ENCODE results near the gene SLC26A2. TPM values are rescaled to one million over a fixed set of nuclear protein-coding genes. Genes with fewer than 3 reads are reported as not detected.

The SLC26A2 gene
- total RNA-seq, 1 experiment from 2014 or later, result 34.6 TPM

DNA sequence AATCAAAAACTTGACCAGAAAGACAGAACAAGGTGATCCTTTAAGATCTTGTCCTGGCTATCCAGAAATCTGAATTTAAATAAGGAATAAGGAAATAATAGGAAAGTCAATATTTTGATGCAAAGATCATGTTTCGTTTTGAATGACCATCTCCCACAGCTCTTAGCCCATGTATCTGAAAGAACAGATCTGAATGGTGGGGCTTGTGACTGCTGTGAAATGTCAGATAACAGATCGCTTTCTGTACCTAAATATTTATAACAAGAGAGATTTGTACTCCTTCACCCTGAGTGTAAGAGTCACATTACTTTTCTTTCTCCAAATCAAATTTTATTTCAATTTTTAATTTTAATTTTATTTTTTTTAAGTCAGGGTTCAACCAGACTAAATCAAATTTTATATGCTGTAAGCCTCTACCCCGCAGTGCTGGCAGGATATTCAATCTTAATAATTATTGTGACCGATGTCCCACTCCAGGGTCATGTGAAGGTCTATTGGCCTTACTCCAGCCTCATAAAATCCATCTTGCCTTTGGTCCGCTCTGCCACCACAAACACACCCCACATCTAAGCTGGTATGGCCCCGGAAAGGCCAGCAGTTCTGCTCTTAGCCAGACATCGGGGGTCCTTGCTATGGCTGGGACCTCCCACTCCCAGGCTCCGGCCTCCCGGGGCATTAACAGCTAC is 7.0 kb upstream of the SLC26A2 start:
- CTCF ChIA-PET, result no interaction called here
- H3K4me1 Mint-ChIP-seq (ENCODE audit: low read depth, unreplicated experiment), result peaks cover 21% of the 10 kb centered on the region
- no TSS peak for BruUV-seq (replicated peaks)
- intact Hi-C loops (cut with micrococcal nuclease; ENCODE audit: unreplicated experiment), result no loop called here
- peak overlapping the region; percentile 50 for H3K27ac Mint-ChIP-seq (ENCODE audit: unreplicated experiment)
- no peak for DNase-seq
- H3K36me3 Mint-ChIP-seq (ENCODE audit: insufficient read depth, unreplicated experiment), result no peaks in the 10 kb centered on the region
- TF ChIP-seq, protein P1, sequence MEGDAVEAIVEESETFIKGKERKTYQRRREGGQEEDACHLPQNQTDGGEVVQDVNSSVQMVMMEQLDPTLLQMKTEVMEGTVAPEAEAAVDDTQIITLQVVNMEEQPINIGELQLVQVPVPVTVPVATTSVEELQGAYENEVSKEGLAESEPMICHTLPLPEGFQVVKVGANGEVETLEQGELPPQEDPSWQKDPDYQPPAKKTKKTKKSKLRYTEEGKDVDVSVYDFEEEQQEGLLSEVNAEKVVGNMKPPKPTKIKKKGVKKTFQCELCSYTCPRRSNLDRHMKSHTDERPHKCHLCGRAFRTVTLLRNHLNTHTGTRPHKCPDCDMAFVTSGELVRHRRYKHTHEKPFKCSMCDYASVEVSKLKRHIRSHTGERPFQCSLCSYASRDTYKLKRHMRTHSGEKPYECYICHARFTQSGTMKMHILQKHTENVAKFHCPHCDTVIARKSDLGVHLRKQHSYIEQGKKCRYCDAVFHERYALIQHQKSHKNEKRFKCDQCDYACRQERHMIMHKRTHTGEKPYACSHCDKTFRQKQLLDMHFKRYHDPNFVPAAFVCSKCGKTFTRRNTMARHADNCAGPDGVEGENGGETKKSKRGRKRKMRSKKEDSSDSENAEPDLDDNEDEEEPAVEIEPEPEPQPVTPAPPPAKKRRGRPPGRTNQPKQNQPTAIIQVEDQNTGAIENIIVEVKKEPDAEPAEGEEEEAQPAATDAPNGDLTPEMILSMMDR (IDR thresholded peaks at IDR 0.05; ENCODE audit: unreplicated experiment), result no peak
- no peaks in the 10 kb centered on the region for H3K27me3 Mint-ChIP-seq (ENCODE audit: unreplicated experiment)
- no peak overlapping the region for H3K4me3 Mint-ChIP-seq (ENCODE audit: low read depth, unreplicated experiment)
- no peaks in the 10 kb centered on the region for H3K9me3 Mint-ChIP-seq (ENCODE audit: low read depth, unreplicated experiment)

DNA sequence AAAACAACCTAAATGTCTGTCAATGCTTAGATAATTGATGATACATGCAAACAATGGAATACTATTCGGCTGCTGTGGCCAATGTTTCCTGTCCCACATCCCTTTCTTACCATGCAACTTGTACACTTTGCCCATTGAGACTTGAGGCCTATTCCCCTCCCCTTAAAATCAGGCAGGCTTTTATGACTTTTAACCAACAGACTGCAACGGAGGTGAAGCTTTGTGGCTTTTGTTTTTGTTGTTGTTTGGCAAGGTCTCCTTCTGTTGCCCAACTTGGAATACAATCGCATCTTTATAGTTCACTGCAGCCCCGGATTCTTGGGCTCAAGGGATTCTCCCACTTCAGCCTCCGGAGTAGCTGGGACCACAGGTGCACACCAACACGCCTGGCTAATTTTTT is 5.8 kb upstream of the SLC26A2 start:
- no peak overlapping the region for H3K4me3 Mint-ChIP-seq (ENCODE audit: low read depth, unreplicated experiment)
- peaks cover 30% of the 10 kb centered on the region for H3K4me1 Mint-ChIP-seq (ENCODE audit: low read depth, unreplicated experiment)
- BruUV-seq (replicated peaks), result no TSS peak
- H3K36me3 Mint-ChIP-seq (ENCODE audit: insufficient read depth, unreplicated experiment), result peaks cover 6% of the 10 kb centered on the region
- H3K27ac Mint-ChIP-seq (ENCODE audit: unreplicated experiment), result no peak overlapping the region
- DNase-seq, result no peak
- CTCF ChIA-PET, result interaction anchor here (0.8 kb wide), 1 partner anchor 18 kb away, joined by 3 read pairs; no protein-coding TSS in a partner anchor
- TF ChIP-seq, protein P1 (IDR thresholded peaks at IDR 0.05; ENCODE audit: unreplicated experiment), result no peak
- no peaks in the 10 kb centered on the region for H3K9me3 Mint-ChIP-seq (ENCODE audit: low read depth, unreplicated experiment)
- intact Hi-C loops (cut with micrococcal nuclease; ENCODE audit: unreplicated experiment), result no loop called here
- H3K27me3 Mint-ChIP-seq (ENCODE audit: unreplicated experiment), result no peaks in the 10 kb centered on the region

DNA sequence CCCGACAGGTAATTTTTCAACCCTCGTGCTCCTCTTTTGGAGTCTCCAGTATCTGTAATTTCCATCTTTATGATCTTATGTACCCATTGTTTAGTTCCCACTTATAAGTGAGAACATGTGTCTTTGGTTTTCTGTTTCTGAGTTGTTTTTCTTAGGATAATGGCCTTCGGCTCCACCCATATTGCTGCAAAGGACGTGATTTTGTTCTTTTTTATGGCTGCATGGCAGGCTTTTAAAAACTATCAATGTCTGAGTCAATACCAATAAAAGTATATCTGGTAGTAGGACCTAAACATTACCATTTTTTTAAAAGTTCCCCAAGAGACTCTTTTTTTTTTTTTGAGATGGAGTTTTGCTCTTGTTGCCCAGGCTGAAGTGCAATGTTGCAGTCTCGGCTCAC is 3.9 kb upstream of the SLC26A2 start:
- CTCF ChIA-PET, result interaction anchor here (0.9 kb wide), 1 partner anchor 130 kb away, joined by 8 read pairs; no protein-coding TSS in a partner anchor
- TF ChIP-seq, protein P1 (IDR thresholded peaks at IDR 0.05; ENCODE audit: unreplicated experiment), result no peak
- intact Hi-C loops (cut with micrococcal nuclease; ENCODE audit: unreplicated experiment), result no loop called here
- DNase-seq, result no peak
- Mint-ChIP-seq H3K4me1 (ENCODE audit: low read depth, unreplicated experiment) (peaks cover 42% of the 10 kb centered on the region), H3K4me3 (ENCODE audit: low read depth, unreplicated experiment) (no peak overlapping the region), H3K9me3 (ENCODE audit: low read depth, unreplicated experiment) (no peaks in the 10 kb centered on the region), H3K27me3 (ENCODE audit: unreplicated experiment) (no peaks in the 10 kb centered on the region), H3K36me3 (ENCODE audit: insufficient read depth, unreplicated experiment) (peaks cover 22% of the 10 kb centered on the region), H3K27ac (ENCODE audit: unreplicated experiment) (no peak overlapping the region)
- no TSS peak for BruUV-seq (replicated peaks)

DNA sequence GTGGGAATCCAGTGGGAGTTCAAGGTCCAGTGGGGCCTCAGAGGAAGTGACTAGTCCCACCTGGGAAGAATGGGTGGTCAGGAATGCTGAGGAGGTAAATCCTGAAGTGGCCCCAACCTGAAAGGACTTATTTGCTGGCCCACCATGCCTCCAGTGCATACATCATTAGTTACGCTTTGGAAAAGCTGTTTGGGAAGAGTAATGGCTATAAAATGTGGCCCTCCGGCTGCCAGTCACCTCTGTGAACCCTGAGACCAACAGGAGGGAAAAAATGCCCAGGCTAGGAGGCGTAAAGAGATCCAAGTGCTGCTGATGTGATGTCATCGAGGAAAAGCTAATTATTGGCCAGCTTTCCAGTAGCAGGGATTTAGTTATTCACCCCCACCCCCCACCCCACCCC is 2.7 kb upstream of the SLC26A2 start:
- TF ChIP-seq, protein P1 (IDR thresholded peaks at IDR 0.05; ENCODE audit: unreplicated experiment), result no peak
- H3K27ac Mint-ChIP-seq (ENCODE audit: unreplicated experiment), result no peak overlapping the region
- intact Hi-C loops (cut with micrococcal nuclease; ENCODE audit: unreplicated experiment), result no loop called here
- H3K9me3 Mint-ChIP-seq (ENCODE audit: low read depth, unreplicated experiment), result no peaks in the 10 kb centered on the region
- CTCF ChIA-PET, result interaction anchor here (0.7 to 3.2 kb wide), 8 partner anchors 12 to 120 kb away, joined by 3 to 17 read pairs (median 4); no protein-coding TSS in a partner anchor
- H3K4me3 Mint-ChIP-seq (ENCODE audit: low read depth, unreplicated experiment), result no peak overlapping the region
- peaks cover 34% of the 10 kb centered on the region for H3K36me3 Mint-ChIP-seq (ENCODE audit: insufficient read depth, unreplicated experiment)
- H3K27me3 Mint-ChIP-seq (ENCODE audit: unreplicated experiment), result no peaks in the 10 kb centered on the region
- DNase-seq, result no peak
- no TSS peak for BruUV-seq (replicated peaks)
- H3K4me1 Mint-ChIP-seq (ENCODE audit: low read depth, unreplicated experiment), result peaks cover 54% of the 10 kb centered on the region

All from Calu3 (cell line).